OCI-LY1 (cell line): ENCODE data around the gene PHKA1.

Source experiments
- H2AFZ ChIP-seq: fragments of 200-600 bp; sonication (generic), shearing (Covaris generic); 2 replicates; pipeline ENCODE4 v1.6.0; 2014; ENCODE audit warnings: antibody characterized with exemption, mild to moderate bottlenecking, low read length
- H3F3A ChIP-seq: fragments of 200-600 bp; sonication (generic), shearing (Covaris generic); 2 replicates; pipeline ENCODE4 v1.6.0; 2014; ENCODE audit warnings: mild to moderate bottlenecking, antibody characterized with exemption, low read length, moderate library complexity; ENCODE audit not compliant: insufficient read depth
- H3K27ac ChIP-seq: fragments of 200-600 bp; sonication (generic); 2 replicates; pipeline ENCODE4 v1.5.1; 2014; ENCODE audit warnings: low read length, mixed run types, mild to moderate bottlenecking, low read depth; ENCODE audit not compliant: poor library complexity, severe bottlenecking
- H3K27me3 ChIP-seq: fragments of 200-600 bp; sonication (generic); 2 replicates; pipeline ENCODE4 v1.6.0; 2014; ENCODE audit warnings: antibody characterized with exemption, mild to moderate bottlenecking, low read length, moderate library complexity; ENCODE audit not compliant: insufficient read depth
- H3K36me3 ChIP-seq: fragments of 200-600 bp; sonication (generic); 2 replicates; pipeline ENCODE4 v1.6.1; 2014; ENCODE audit warnings: mild to moderate bottlenecking, antibody characterized with exemption, low read length, moderate library complexity, mixed read lengths; ENCODE audit not compliant: insufficient read depth
- H3K4me1 ChIP-seq: fragments of 200-600 bp; sonication (generic); 2 replicates; pipeline ENCODE4 v1.5.1; 2014; ENCODE audit warnings: mild to moderate bottlenecking, low read length, moderate library complexity; ENCODE audit not compliant: insufficient read depth, severe bottlenecking
- H3K4me2 ChIP-seq: fragments of 200-600 bp; sonication (generic), shearing (Covaris generic); 2 replicates; pipeline ENCODE4 v1.6.1; 2014; ENCODE audit warnings: low read length
- H3K4me3 ChIP-seq: fragments of 200-600 bp; sonication (generic); 2 replicates; pipeline ENCODE4 v1.5.1; 2014; ENCODE audit warnings: low read length, low read depth, mild to moderate bottlenecking, mixed read lengths; ENCODE audit not compliant: poor library complexity, severe bottlenecking
- H3K79me2 ChIP-seq: fragments of 200-600 bp; shearing (Covaris generic); 2 replicates; pipeline ENCODE4 v1.6.1; 2016; ENCODE audit warnings: mixed run types, low read length, mixed read lengths; ENCODE audit not compliant: insufficient read depth
- H3K9ac ChIP-seq: fragments of 200-600 bp; sonication (generic), shearing (Covaris generic); 2 replicates; pipeline ENCODE4 v1.6.1; 2014; ENCODE audit warnings: mild to moderate bottlenecking, low read length, mixed read lengths
- H3K9me2 ChIP-seq: fragments of 200-600 bp; sonication (generic), shearing (Covaris generic); 2 replicates; pipeline ENCODE4 v1.6.1; 2014; ENCODE audit warnings: low read depth, mild to moderate bottlenecking, low read length, mixed read lengths
- H3K9me3 ChIP-seq: fragments of 200-600 bp; shearing (Covaris generic); 2 replicates; pipeline ENCODE4 v1.6.1; 2014; ENCODE audit warnings: low read length, mixed read lengths
- H4K20me1 ChIP-seq: fragments of 200-600 bp; sonication (generic), shearing (Covaris generic); 2 replicates; pipeline ENCODE4 v1.6.0; 2016; ENCODE audit warnings: mild to moderate bottlenecking, low read length; ENCODE audit not compliant: insufficient read depth
- CTCF ChIP-seq: fragments of 200-600 bp; sonication (generic), shearing (Covaris generic); IDR thresholded peaks from 2 replicates; pipeline ENCODE4 v1.5.1; 2017; ENCODE audit warnings: mild to moderate bottlenecking, antibody characterized with exemption, low read length, moderate library complexity, mixed read lengths
- EZH2 ChIP-seq: fragments of 200-600 bp; sonication (generic), shearing (Covaris generic); IDR thresholded peaks from 2 replicates; pipeline ENCODE4 v1.8.0; 2017; ENCODE audit warnings: borderline replicate concordance, mixed run types, mild to moderate bottlenecking, antibody characterized with exemption, low read length, moderate library complexity, mixed read lengths

The PHKA1 gene

GRCh38 chrX:72666451-72666850 is 47.7 kb downstream of the PHKA1 start:
- no peaks in the 10 kb centered on the region for H3K79me2 ChIP-seq

GRCh38 chrX:72663737-72664136 is 50.4 kb downstream of the PHKA1 start:
- Histone ChIP-seq H3K79me2 (no peaks in the 10 kb centered on the region), H3K4me1 (no peaks in the 10 kb centered on the region), H3K36me3 (no peaks in the 10 kb centered on the region), H3K27ac (no peak overlapping the region), H3K27me3 (no peaks in the 10 kb centered on the region), H3K9ac (no peak overlapping the region), H2AFZ (no peak overlapping the region), H4K20me1 (no peaks in the 10 kb centered on the region), H3K9me2 (no peaks in the 10 kb centered on the region), H3K4me2 (no peak overlapping the region), H3K4me3 (no peak overlapping the region), H3F3A (no peaks in the 10 kb centered on the region), H3K9me3 (no peaks in the 10 kb centered on the region)
- TF ChIP-seq CTCF (no peak), EZH2 (no peak)

More at GRCh38 chrX:72666451-72666850, 47.7 kb downstream of the PHKA1 start:
- Histone ChIP-seq H2AFZ (no peak overlapping the region), H3K36me3 (no peaks in the 10 kb centered on the region), H3K9me3 (no peaks in the 10 kb centered on the region), H3K4me1 (no peaks in the 10 kb centered on the region), H3K27me3 (no peaks in the 10 kb centered on the region), H4K20me1 (no peaks in the 10 kb centered on the region), H3K27ac (no peak overlapping the region), H3K9ac (no peak overlapping the region), H3F3A (no peaks in the 10 kb centered on the region), H3K4me3 (no peak overlapping the region), H3K9me2 (no peaks in the 10 kb centered on the region), H3K4me2 (no peak overlapping the region)
- TF ChIP-seq EZH2 (no peak), CTCF (no peak)

- no peaks in the 10 kb centered on the region for H3K79me2 ChIP-seq
- no peaks in the 10 kb centered on the region for H4K20me1 ChIP-seq
- H3K9me2 ChIP-seq = no peaks in the 10 kb centered on the region
- H3K4me3 ChIP-seq = no peak overlapping the region
- H3K4me2 ChIP-seq = no peak overlapping the region
- H2AFZ ChIP-seq = no peak overlapping the region
- H3K4me1 ChIP-seq = no peaks in the 10 kb centered on the region
- no peaks in the 10 kb centered on the region for H3K27me3 ChIP-seq
- no peak overlapping the region for H3K27ac ChIP-seq
- H3K9ac ChIP-seq = no peak overlapping the region
- no peak for TF ChIP-seq CTCF
- H3K9me3 ChIP-seq = no peaks in the 10 kb centered on the region
- H3F3A ChIP-seq = no peaks in the 10 kb centered on the region
- H3K36me3 ChIP-seq = no peaks in the 10 kb centered on the region
Measured at GRCh38 chrX:72662020-72662747, 51.9 kb downstream of the PHKA1 start.
